Hindlimb muscle (tissue), 1 donor: Measurements from ENCODE around the gene ABHD18. TPM values are rescaled to one million over a fixed set of nuclear protein-coding genes. Genes with fewer than 3 reads are reported as not detected.

ENCODE experiments used
- DNase-seq: peaks from one replicate; pipeline ENCODE4 v3.0.0-alpha.2; 2013
- polyA plus RNA-seq: library from polyadenylated mRNA; unstranded; fragments of 120-200 nt; gene quantifications from one replicate; pipeline ENCODE4 v1.2.1, GENCODE V29; 2013; ENCODE audit not compliant: insufficient read length

Gene ABHD18
- polyA plus RNA-seq, 1 donor: 15.3 TPM

DNA sequence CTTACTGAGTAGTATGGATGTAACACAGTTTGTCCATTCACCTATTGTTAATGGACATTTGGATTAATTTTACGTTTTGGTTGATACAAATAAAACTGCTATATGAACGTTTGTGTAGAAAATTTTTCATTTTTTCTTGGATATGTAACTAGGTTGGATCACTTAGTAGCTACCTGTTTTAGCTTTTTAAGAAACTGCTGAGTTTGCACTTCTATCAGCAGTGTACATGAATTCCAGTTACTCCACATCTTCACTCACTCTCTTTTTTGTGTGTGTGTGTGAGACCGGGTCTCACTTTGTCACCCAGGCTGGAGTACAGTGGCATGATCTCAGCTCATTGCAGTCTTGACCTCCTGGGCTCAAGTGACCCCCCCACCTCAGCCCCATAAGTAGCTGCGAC is 111.3 kb downstream of the ABHD18 start:
- no peak for DNase-seq

Other genes starting within 250 kb of the ABHD18 start
- gene SLC25A31, start 235.0 kb upstream of the ABHD18 start, polyA plus RNA-seq: not detected
- 7.1 TPM for gene HSPA4L, start 183.1 kb upstream of the ABHD18 start, polyA plus RNA-seq
- 8.8 TPM for gene PLK4, start 84.5 kb upstream of the ABHD18 start, polyA plus RNA-seq
- 17.3 TPM for gene MFSD8, start 233 bp upstream of the ABHD18 start, polyA plus RNA-seq
- 20.3 TPM for gene LARP1B, start 95.9 kb downstream of the ABHD18 start, polyA plus RNA-seq